RKO (cell line): ENCODE data around the gene SEC61B.
A peak's percentile ranks its signal among the peaks of the same experiment; 100 is the strongest.
"Not testable (repeated sequence)": the region's sequence is repeated elsewhere in the genome, so short reads cannot be mapped to it uniquely, and the experiment has no call there.

Experiments used
- DNase-seq: peaks from one replicate; pipeline ENCODE4 v3.0.0-alpha.2; 2016; ENCODE audit warnings: low spot score

The SEC61B gene

DNA sequence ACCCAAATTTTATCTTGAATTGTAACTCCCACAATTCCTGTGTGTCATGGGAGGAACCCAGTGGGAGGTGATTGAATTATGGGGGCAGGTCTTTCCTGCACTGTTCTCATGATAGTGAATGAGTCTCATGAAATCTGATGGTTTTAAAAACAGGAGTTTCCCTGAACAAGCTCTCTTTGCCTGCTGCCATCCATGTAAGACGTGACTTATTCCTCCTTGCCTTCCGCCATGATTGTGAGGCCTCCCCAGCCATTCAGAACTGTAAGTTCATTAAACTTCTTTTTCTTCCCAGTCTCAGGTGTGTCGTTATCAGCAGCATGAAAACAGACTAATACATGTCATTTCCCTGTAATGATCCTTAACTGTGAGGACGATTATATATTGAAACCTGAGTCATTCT is 15.8 kb downstream of the SEC61B start:
- not testable (repeated sequence) for DNase-seq

DNA sequence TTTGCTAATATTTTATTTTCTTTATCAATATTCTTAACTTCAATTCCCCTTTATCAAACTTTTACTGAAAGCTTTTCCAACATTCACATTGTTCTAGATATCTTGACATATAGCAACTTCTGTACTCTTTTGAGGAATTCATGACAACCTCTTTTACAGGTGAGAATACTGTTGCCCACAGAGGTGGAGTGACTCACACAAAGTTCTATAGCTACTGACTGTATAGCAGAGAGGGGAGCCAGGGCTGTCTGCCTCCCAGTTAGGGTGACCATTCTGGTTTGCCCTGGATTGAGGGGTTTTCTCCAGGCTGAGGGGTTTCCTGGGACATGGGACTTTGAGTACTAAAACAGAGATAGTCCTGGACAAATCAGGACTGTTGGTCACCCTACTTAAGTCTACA is 16.2 kb downstream of the SEC61B start:
- no peak for DNase-seq

DNA sequence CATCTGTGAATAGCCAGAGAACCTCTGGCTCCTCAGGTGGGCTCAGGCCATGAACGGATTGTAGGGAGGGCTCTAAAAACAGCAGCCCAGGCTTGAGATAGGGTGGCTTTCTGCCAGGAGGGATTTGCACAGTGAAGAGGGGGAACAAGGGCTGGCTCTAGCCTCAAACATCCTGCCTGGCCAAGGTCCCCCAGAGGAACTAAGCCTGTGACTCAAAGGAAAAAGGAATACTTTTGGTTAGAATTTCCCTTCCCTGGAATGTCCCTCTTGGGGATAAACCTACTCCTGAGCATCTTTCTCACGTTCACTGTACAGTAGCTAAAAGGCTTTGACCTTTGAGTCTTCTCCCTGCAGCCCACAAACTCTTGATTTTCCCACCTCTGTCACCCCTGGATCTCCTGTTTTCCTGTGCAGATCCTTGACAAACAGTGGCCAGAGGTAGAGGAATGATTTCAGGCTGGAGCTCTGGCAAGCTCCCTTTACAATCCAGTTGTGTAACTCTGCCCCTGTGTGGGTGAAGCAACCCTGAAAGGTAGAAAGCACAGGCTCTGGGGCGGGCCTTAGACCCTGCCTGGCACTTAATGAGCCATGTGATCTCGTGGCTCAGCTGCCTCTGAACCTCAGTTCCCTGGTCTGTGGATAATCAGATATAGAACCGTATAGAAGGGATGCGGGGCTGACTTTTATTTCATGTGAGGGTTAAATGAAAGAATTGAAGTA is 17.4 kb downstream of the SEC61B start:
- no peak for DNase-seq

DNA sequence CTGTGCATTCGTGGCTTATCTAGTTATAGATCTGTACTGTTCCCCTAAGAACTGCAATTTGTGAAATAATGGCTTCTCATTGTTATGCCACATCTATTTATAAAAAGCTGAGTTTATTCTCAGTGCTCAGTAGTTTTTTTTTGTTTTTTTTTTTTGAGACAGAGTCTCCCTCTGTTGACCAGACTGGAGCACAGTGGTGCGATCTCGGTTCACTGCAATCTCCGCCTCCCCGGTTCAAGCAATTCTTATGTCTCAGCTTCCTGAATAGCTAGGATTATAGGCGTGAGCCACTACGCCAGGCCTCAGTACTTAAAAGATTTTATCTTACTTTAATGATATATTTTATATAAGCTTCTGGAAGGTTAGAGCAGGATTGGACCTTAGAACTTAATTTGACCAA is 19.0 kb downstream of the SEC61B start:
- DNase-seq: no peak

DNA sequence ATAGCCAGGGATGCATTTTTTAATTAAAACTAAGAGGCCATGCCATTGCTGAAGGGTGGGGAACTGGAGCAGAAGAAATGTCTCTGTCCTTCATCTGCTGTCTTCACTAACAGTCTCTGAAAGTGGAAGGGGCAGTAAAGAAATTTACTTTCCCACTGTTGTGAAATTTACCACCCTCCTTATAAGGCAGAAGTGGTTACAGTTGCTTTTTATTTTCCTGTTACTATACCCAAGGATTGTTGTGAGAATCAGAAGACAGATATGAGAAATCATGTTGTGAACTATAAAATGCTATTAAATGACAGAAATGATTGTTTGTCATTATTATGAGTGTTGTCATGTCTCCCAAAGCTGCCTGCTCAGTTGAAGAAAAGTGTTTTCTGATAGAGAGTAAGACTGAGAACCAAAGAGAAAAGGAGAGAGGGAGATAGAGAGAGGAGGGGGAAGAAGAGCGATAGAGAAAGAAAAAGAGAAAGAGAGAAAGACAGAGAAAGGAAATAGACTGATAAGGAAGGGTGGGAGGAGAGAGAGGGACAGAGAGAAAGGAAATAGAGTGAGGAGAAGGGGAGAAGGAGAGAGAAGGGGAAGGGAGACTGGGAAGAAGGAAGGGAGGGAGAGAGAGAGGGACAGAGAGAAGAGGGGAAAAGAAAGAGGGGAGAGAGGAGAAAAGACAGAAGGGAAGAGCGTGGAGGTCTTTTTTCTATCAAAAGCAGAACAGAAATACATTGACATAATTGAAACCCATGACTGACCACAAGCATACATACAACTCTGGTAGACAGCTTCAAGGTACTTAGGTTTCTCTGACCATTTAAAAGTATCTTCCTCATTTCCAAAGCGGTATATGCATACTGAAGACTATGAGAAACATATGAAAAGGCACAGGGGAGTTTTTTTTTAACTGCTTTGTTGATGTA is 22.5 kb downstream of the SEC61B start:
- DNase-seq: no peak

DNA sequence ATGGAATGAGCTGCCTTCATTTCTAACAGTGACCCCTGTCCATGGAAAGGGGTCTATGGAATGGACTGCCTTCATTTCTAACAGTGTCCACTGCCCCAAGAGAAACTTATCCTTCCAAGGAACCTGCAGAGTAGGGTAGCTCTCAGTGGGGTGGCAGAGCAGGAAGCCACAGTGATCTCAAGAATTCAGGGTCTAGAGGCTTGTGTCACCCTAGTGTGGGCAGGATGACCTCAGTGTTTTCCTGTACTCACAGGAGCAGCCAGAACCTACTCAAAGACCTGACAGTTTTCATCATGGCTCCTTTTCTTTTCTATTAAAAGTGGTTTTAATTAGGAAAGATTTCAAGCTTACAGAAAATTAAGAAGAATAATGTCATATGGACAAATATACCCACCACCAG is 27.5 kb downstream of the SEC61B start:
- no peak for DNase-seq

DNA sequence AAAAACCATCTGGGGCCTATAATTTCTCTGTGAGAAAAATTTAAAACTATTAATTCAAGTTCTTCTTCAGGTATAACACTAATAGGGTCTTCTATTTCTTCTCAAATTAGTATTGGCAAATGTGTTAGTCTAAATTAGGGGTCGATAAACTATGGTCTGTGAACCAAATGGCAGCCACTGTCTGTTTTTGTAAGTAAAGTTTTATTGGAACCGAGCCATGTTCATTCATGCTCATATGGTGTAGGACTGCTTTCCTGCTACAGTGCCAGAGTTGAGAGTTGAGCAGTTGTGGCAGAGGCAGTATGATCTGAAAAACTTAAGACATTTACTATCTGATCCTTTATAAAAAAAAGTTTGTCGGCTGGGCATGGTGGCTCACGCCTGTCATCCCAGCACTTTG is 29.1 kb downstream of the SEC61B start:
- DNase-seq: no peak

DNA sequence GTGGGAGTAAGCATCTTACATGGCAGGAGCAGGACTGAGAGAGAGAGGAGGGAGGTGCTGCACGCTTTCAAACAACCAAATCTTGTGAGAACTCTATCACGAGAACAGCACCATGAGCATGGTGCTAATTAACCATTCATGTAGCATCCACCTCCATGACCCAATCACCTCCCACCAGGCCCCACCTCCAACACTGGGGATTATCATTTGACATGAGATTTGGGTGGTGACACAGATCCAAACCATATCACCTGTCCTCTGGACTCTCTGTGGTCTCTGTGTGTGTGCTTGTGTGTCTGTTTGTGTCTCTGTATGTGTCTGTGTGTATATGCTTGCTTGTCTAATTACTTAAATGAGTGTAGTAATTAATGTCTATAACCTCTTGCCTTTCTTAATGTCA is 31.1 kb downstream of the SEC61B start:
- DNase-seq: no peak

DNA sequence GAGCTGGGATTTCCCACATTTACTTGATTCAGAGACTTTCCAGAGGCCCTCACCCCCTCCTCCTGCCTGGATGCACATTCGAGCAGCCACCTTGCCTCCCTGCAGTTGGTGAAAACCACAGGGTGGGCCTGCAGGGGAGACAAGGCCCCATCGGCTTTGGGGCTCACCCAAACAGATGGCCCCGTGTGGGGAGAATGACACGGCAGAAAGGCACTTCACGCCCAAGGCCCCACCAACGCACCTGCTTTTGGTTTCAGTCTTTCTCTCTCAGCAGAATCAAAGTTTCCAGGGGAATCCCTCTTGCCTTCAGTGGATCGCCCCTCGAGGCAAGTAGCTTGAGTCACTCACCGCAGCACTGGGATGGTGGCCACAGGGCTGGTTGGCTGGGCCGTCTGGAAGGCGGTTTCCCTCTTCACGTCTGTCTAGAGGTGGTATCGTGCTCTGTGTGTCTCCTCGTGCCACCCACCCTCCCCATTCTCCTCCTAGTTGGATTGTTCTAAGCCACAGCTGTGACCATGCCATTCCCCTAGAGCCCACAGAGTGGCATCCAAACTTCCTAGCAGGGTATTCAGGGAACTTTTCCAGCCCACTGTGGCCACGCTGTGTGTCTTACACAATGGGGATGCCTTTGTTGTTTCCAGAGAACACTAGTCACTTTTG is 31.8 kb downstream of the SEC61B start:
- DNase-seq: no peak

DNA sequence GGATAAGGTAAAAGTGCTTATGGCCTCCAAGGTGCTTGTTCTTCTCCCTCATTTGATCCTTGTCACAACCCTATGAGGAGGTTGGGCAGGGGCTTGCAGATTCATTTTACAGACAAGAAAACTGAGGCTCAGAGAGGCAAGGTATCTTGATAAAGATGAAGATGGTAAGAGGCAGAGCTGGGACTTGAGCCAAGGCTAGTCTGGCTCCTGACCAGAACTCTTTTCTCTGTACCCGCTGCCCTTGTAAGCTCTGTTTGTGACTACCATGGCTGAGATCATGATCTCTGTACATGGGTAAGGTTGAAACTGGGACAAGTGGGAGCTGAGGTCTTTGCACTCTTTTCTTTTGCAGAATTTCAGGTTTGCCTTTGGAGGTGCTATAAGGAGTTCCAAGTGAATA is 33.6 kb downstream of the SEC61B start:
- no peak for DNase-seq

DNA sequence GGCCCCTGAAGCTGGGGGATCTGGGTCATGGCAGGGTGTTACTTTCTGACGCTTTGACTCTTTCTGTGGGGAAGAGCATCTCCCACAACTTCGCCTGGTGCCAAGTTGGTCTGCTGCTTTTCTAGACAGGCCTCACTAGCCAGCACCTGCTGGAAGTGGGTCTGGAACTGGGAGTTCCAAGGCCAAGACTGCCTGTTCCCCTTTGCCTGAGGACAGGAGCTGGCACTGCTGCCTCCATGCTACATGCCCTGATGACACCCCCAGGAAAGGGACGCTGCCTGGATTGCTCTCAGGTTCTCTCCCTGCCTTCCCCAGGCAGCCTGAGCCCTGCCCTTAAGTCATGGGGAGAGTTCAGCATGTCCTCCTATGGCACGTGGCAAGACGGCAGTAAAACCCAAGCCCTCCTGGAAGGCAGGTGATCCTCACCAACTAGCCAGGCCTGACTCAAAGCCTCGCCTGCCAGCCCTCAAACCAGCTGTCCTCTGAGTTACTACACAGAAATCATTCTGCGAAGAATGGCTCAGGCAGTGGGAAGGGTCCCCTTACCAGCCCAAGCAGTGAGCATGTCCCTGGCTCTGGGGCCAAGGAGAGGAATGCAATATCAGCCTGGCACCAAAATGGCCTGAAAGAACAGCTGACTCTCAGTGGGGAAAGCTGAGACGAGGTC is 35.8 kb downstream of the SEC61B start:
- DNase-seq: no peak

DNA sequence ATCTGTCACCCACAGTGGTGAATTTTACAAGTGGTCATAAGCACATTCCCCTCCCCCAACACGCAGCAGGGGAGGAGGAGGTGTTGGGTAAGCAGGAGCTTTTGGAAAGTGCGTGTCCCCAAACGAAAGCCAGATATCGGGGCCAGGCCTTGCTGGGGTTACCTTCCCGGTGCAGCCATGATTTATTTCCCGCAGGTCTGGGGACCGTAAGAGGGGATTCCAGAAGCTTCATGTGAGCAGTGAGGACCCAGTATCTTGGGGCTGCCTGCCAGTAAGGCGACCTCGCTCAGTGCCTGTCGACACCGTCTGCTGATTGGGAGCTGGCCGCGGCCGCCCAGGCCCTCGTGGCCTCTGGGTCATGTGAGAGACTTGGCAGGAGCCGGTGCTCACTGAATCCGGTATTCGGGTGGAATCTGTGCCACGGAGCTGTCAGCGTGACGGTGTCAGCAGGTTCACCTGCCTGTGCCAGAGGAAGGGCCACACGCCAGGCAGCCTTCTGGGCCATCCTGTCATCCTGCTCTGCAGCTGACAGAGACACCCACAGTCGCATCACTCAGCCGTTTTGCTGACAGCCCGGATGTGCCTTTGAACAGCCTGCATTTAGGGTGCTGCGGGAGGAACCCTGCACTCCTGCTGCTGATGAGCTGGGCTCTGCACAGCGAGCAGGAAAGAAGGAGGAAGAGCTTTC is 37.3 kb downstream of the SEC61B start:
- no peak for DNase-seq

DNA sequence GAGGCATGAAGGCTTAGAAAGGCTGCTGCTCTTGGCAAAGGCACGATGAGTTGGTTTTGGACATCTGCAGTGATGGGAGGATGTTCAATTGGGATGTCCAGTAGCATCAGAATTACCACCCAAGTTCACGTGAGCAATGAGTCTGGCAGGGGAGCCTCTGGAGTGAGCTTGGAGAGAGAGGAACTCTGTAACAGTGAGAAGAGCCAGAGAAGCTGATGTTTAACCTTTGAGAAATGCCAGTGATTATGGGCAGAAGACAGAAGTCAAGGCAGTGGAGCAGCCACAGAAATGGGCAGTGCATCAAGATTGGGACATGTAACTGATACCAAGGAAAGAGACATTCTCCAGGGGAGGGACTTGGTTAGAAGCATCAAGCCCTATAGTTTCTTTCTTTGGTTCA is 39.8 kb downstream of the SEC61B start:
- no peak for DNase-seq

DNA sequence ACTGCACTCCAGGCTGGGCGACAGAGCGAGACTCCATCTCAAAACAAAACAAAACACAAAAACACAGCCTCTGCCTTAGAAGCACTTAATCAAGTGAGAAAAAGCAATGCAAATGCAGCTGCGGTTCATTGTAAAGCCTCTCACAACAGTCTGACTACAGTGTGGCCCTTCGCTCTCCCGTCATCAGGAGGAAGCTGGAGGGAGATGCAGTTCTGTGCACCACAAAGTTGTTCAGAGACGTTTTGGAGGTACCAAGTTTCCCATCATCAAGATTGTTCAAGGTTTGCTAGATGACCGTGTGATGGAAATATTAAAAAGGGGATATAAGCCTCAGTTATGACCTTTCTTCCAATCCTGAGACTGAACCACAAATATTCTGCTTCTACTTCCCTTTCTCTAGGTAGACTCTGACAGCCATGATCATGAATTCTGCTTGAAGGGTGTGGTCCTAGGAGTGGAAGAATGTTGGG is 40.9 kb downstream of the SEC61B start:
- no peak for DNase-seq

DNA sequence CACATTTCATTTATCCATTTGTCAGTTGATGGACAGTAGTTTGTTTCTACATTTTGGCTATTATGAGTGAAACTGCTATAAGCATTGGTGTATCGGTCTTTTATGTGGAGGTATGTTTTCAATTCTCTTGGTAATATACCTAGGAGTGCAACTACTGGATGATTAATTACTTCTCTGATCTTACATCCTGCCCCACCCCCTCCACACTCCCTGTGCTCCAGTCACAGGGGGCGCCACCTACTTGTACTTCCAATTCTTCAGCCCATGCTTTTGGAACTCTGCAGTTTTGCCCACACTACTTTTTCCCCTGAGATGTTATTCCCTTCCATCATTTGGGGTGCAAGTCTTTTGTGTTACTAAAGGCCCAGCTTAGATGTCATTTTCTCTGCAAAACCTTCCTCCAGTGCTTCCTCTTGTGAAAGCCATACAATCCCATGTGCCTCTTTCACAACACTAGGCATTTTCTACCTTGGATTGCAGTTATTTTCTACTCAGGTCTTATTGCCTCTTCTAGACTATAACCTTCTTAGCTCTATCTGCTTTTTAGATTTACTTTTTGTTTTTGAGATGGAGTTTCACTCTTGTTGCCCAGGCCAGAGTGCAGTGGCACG is 42.1 kb downstream of the SEC61B start:
- peak; percentile 44 for DNase-seq

DNA sequence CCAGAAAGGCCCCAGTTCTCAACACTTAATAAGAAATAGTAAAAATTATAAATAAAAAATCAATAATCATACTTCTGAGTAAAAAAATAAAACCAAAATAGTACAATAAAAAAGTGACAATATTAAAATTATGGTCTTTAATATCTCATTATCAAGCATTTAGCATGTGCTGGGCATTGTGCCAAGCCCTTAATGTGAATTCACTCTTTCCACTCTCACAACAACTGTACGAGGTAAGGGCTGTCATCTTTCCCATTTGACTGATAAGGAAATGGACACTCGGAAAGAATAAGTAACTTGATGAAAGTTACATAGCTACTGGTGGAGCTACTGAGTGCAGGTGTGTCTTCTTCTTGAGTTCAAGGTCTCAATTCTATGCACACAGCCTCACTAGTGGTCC is 43.6 kb downstream of the SEC61B start:
- DNase-seq: no peak

DNA sequence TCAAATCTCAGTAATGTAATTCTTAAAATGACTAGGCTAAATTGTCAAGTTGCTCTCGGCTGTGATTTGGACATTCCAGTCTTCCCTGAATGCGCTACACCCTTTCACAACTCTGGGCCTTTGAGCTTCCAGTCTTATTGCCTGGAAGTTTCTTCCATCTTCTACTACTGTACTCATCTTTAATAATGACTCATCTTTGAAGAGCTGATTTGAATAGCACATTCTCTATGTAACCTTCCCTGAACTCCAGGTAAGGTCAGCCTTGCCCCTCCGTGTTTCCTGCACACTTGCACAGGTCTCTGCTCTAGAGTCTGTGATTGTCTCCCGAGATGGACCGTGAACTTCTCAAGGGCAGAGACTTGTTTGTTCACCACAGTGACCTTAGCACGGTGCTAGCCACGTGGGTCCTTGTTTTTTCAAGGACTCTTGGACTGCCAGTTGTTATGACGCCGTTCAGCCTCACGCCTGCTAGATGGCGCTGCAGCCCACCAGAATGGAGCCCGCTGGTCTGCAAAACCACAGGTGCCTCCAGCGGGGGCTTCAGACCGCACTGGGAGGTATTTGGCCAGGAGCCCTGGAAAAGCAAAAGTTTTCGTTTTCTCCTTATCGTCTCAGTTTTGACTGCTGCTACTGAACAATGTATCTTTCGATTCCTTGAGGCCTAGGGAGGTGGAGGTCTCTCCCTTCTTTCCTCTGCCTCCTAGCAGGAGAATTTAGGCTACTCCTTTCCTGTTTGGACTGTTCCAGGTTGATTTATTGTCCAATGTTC is 44.4 kb downstream of the SEC61B start:
- DNase-seq: peak; percentile 68

DNA sequence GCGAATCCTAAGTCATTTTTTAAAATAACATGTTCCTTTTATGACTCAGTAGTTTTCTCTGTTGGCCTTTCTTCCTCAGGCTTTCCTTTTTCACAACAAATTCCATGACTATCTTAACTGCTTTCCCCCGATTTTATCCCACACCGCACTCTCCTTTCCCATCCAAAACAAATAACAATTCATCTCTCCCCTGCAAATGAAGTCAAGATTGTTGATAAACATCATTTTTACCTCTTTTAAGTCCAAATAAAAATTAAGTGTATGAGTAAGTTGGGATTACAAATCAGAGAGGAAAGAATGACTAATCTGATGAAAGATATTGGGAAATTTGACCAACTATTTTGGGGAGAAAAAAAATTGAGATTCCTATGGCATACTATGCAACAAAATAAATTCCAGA is 47.3 kb downstream of the SEC61B start:
- DNase-seq: no peak

DNA sequence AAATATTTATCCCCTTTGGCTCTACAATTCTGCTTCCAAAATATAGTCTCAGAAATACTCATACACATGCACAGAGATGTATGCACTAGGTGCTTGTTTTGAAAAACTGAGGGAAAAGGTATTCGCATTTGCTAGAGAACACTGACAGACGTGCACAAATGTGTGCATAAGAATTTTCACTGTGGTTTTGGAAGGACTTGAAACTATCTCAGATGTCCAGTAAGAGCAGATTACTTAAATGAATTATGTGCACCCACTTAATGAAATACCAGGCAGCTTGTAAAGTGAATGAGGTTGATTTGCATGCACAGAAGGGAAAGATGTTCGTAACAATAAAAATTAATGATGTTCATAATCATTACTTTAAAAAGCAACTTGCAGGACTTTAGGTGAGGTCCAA is 48.4 kb downstream of the SEC61B start:
- DNase-seq: no peak

DNA sequence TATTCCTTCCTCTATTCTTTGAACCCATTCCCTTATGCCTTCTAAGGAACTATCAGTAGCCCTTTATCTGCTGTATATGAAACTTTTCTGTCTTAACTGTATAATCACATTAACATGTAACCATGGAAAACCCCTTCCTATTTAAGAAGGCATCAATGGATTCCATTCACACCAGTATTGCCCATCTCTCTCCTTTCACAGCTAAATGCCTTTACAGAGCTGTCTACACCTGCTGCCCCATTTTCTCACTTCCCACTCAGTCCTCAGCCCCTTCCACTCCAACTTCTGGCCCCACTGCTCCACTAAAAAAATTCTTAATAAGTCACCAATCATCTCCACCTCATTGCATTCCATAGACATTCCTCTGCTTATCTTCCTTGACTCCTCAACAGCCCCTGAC is 50.8 kb downstream of the SEC61B start:
- DNase-seq: no peak
